ENCODE data around the gene MSH4.

- TF ChIP-seq PREB (CRISPR knock-in tag; IDR thresholded peaks at IDR 0.05; ENCODE audit: borderline replicate concordance) (no peak), CTCF (IDR thresholded peaks at IDR 0.05) (no peak), CREB1 (CRISPR knock-in tag; IDR thresholded peaks at IDR 0.05) (no peak), FOXJ3 (CRISPR knock-in tag; IDR thresholded peaks at IDR 0.05; ENCODE audit: borderline replicate concordance) (no peak), MAX (CRISPR knock-in tag; IDR thresholded peaks at IDR 0.05) (no peak), USF2 (CRISPR knock-in tag; IDR thresholded peaks at IDR 0.05) (no peak), TP53 (CRISPR knock-in tag; IDR thresholded peaks at IDR 0.05) (no peak), ELF4 (CRISPR knock-in tag; IDR thresholded peaks at IDR 0.05; ENCODE audit: low read depth) (no peak)
Measured at GRCh38 chr1:75792091-75792490, 4.6 kb upstream of the MSH4 start.

All from WTC11 (cell line).